ENCODE measurements around the gene CA6. TPM values are rescaled to one million over a fixed set of nuclear protein-coding genes. Genes with fewer than 3 reads are reported as not detected.

Gene CA6
- total and polyA plus RNA-seq, 2 of the 8 experiments (the other 6 are each of a cell fraction or from before 2014, with no cell fraction given), result not detected

GRCh38 chr1:8926707-8927694 is 18.7 kb upstream of the CA6 start:
- DNase-seq (ENCODE audit: low read depth in 1 of 2, low spot score in 2 of 2) (no peak), FAIRE-seq (no peak)
- H2AK5ac ChIP-seq (ENCODE audit: low read depth, low read length), result no peak overlapping the region
- WGBS, 2 experiments (ENCODE audit: extremely low coverage in 1 of 2, insufficient coverage in 1 of 2, insufficient read length in 1 of 2, insufficient replicate concordance in 2 of 2, low coverage in 1 of 2, low lambda C conversion rate in 2 of 2, missing lambda C conversion rate in 1 of 2), result 92% methylated on average over 12 of the region's 12 CpGs; no CpG with 5 or more reads in 1 of the 2 experiments
- H2AFZ ChIP-seq (ENCODE audit: low read length), result no peak overlapping the region
- no peak overlapping the region for H4K5ac ChIP-seq (ENCODE audit: insufficient read length, low read depth, low read length)
- no peak overlapping the region for H2BK15ac ChIP-seq (ENCODE audit: low read length)
- no peaks in the 10 kb centered on the region for H3K79me1 ChIP-seq (ENCODE audit: low read depth, low read length)
- no peak overlapping the region for H3K23ac ChIP-seq (ENCODE audit: insufficient read length)
- H3K4me2 ChIP-seq (ENCODE audit: insufficient read depth in 1 of 2, low read depth in 2 of 2, low read length in 2 of 2), result no peak overlapping the region
- no peak overlapping the region for H3K4ac ChIP-seq (replicated peaks; ENCODE audit: insufficient read length, low read depth, low read length)
- H3K9me3 ChIP-seq (ENCODE audit: insufficient read depth in 2 of 2, low read depth in 1 of 2, low read length in 1 of 2), result no peaks in the 10 kb centered on the region
- H3K79me2 ChIP-seq (ENCODE audit: control insufficient read depth in 1 of 2, insufficient read depth in 2 of 2, low read length in 2 of 2), result no peaks in the 10 kb centered on the region
- no peak overlapping the region for H4K91ac ChIP-seq (replicated peaks; ENCODE audit: insufficient read length, low read length)
- no peak overlapping the region for H2BK120ac ChIP-seq (replicated peaks; ENCODE audit: low read depth, low read length)
- H3K23me2 ChIP-seq (ENCODE audit: low read depth, low read length), result peaks cover 2% of the 10 kb centered on the region; the same call in 1 of the 2 replicates
- ChIA-PET POLR2A (ENCODE audit: partially characterized antibody) (interaction anchor here (0.7 kb wide), 1 partner anchor 51 kb away, joined by 6 read pairs; no protein-coding TSS in a partner anchor), CTCF (ENCODE audit: partially characterized antibody) (interaction anchor here (1.2 to 2.4 kb wide), 3 partner anchors 9 to 62 kb away, joined by 3 to 8 read pairs (median 5); no protein-coding TSS in a partner anchor)
- H3K4me1 ChIP-seq (replicated peaks in 1 of 4; ENCODE audit: control insufficient read depth in 3 of 4, insufficient read depth in 4 of 4, low read length in 3 of 4), result no peaks in the 10 kb centered on the region
- no peak overlapping the region for H4K8ac ChIP-seq (ENCODE audit: extremely low read depth, insufficient read depth, low read length)
- no peak overlapping the region for H2BK20ac ChIP-seq (ENCODE audit: low read length)
- H3K27ac ChIP-seq (ENCODE audit: low read depth, low read length), result no peak overlapping the region
- no peaks in the 10 kb centered on the region for H4K20me1 ChIP-seq (replicated peaks in 1 of 2; ENCODE audit: control insufficient read depth in 1 of 2, insufficient read depth in 2 of 2, low read length in 2 of 2)
- no peak overlapping the region for H3K9ac ChIP-seq (replicated peaks in 1 of 4; ENCODE audit: extremely low read depth in 1 of 4, low read depth in 3 of 4, low read length in 3 of 4)
- H3K56ac ChIP-seq (replicated peaks; ENCODE audit: insufficient read length, low read depth, low read length), result no peak overlapping the region
- no peak overlapping the region for H3K14ac ChIP-seq (ENCODE audit: insufficient read length)
- no peaks in the 10 kb centered on the region for H3K36me3 ChIP-seq (ENCODE audit: control insufficient read depth in 2 of 4, insufficient read depth in 4 of 4, low read length in 3 of 4)
- no peak overlapping the region for H2BK5ac ChIP-seq (ENCODE audit: low read depth, low read length)
- no peak overlapping the region for H2BK12ac ChIP-seq (ENCODE audit: low read depth, low read length)
- H3K27me3 ChIP-seq (replicated peaks in 1 of 4; ENCODE audit: control insufficient read depth in 3 of 4, extremely low read depth in 1 of 4, insufficient read depth in 3 of 4, low read length in 3 of 4), result no peaks in the 10 kb centered on the region; a peak in 1 of 7 replicates
- no peak overlapping the region for H3K18ac ChIP-seq (ENCODE audit: extremely low read depth, low read length)
- H3K4me3 ChIP-seq (ENCODE audit: extremely low read depth in 1 of 4, insufficient read depth in 2 of 4, low read depth in 3 of 4, low read length in 4 of 4), result no peak overlapping the region
- TF ChIP-seq NANOG (IDR thresholded peaks at IDR 0.05; ENCODE audit: insufficient read depth, low read depth, low read length, poor library complexity, severe bottlenecking), result no peak
- TF ChIP-seq SIX5 (IDR thresholded peaks at IDR 0.05; ENCODE audit: low read depth, low read length), result no peak
- no peak for TF ChIP-seq SUZ12 (IDR thresholded peaks at IDR 0.05; ENCODE audit: low read length)
- TF ChIP-seq TAF7 (optimal IDR thresholded peaks at IDR 0.05; ENCODE audit: borderline replicate concordance, low read depth, low read length), result no peak
- TF ChIP-seq RNF2 (IDR thresholded peaks at IDR 0.05; ENCODE audit: borderline replicate concordance, low read depth, low read length, missing control alignments, poor library complexity, severe bottlenecking), result no peak
- TF ChIP-seq CBX8 (IDR thresholded peaks at IDR 0.05; ENCODE audit: borderline replicate concordance, low read depth, low read length), result no peak
- no peak for TF ChIP-seq POLR2AphosphoS5 (IDR thresholded peaks at IDR 0.05; ENCODE audit: low read depth, low read length)
- TF ChIP-seq TEAD4 (IDR thresholded peaks at IDR 0.05; ENCODE audit: low read depth, low read length), result no peak
- no peak for TF ChIP-seq RAD21 (IDR thresholded peaks at IDR 0.05 in 1 of 2, conservative IDR thresholded peaks at IDR 0.05 in 1 of 2; ENCODE audit: low read depth in 2 of 2, low read length in 2 of 2)
- no peak for TF ChIP-seq ASH2L (IDR thresholded peaks at IDR 0.05; ENCODE audit: low read length)
- no peak for TF ChIP-seq POLR2A (IDR thresholded peaks at IDR 0.05; ENCODE audit: control extremely low read depth in 1 of 2, low read depth in 2 of 2, low read length in 2 of 2)
